Islet of Langerhans (tissue), 1 donor: ENCODE measurements around the gene APRT.
"Not testable (repeated sequence)": the region's sequence is repeated elsewhere in the genome, so short reads cannot be mapped to it uniquely, and the experiment has no call there.

Source experiments
- FAIRE-seq: peaks from one replicate; lab custom pipeline; 2011; peaks lifted over from hg19 to GRCh38; lab: Jason Lieb, UNC

Gene APRT

DNA sequence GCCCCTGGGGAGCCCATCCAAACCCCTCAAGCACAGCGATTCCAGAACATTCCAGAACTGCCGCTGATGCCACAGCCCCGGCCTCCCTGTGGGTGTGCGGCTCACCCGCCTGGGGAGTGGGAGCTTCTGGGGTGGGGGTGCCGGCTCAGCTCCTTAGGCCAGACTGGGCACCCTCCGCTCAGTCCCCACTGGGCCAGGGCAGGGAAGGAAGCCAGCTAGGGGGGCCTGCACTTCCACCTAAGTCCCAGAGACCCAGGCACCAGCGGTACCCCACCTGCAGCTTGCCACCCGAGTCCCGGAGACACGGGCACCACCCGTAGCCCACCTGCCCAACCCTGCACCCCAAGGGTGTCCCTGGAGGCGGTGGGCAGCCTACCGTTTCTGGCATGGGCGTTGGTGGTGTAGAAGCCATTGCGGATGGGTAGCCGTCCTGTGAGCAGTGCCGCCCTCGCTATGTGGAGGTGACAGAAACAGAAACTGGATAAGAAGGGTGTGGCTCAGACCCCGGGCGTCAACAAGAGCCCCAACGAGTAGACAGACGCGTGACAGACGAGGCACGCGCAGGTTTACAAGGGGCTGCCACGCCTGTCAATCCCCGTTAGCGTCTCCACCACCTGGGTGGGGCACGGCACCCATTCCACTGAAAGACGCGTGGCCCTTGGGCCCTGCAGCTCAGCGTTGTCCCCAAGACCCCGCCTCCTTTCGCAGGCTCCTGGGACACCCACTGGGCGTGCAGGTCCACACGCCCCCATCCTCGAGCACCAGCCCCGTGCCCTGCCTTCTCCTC, 30.0 kb upstream of the APRT start:
- no peak for FAIRE-seq

DNA sequence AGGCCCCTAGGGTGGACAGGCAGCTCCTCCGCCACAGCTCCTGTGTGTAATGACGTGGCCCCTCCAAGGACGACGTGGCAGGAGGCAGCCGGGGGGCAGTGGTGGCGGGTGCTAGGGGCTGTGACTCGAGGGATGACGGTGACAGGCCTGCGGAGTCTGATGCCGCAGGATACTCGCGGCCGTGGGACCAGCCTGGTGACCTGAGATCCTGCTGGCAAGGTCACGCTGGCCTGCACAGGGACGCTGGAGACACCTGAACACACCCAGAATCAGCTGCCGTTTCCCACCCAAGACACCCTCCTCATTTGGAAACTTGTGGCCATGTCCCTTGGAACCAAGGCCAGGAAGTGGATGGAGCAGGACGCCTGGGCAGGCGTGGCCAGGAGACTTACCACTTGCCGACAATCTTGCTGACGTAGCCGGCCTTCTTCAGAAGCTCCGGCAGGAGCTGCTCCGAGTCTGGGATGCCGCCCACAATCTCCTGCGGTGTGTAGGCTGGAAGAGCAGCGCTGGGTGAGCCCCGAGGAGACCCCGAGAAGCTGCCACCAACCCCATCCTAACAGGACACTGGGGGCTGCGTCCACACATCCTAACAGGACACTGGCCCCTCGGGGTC, 29.0 kb upstream of the APRT start:
- FAIRE-seq, result no peak

DNA sequence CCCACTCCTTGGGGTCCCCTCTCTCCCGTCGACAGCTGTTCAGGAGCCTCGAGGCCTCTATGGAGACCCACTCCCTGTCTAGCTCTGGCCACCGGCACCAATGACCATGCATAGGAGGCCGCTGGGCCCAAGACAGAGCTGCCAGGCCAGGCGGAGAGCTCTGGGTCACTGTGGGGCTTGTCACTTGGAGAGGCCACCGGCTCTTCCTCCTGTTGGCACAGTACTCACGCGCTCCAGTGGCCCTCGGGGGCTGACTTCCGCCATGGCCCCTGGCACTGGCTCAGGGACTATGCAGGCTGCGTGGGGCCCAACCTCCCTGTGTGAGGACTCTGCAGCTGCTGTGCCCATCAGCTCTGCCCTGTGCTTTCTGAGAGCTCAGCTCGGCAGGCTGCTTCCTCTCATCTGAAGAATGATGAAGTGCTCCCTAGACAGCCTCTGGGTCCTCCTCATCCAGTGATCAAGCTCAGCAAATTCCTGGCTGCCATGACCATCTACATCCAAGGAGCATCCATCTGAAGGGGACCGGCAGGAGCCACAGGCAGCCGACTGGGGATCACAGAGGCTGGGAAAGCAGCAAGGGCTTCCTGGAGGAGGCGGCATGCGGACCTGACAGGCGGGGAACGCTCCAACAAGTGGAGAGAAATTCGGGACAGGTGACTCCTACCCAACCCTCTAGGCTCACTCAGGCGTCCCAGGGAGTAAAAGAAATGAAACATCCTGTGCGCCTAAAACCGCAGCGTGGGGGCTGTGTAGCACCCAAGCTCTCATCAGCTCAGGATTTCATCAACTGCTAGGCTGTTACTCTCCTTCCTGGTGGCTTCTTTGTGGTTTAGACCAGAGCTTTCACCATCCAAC, 28.2 kb upstream of the APRT start:
- FAIRE-seq, result no peak

DNA sequence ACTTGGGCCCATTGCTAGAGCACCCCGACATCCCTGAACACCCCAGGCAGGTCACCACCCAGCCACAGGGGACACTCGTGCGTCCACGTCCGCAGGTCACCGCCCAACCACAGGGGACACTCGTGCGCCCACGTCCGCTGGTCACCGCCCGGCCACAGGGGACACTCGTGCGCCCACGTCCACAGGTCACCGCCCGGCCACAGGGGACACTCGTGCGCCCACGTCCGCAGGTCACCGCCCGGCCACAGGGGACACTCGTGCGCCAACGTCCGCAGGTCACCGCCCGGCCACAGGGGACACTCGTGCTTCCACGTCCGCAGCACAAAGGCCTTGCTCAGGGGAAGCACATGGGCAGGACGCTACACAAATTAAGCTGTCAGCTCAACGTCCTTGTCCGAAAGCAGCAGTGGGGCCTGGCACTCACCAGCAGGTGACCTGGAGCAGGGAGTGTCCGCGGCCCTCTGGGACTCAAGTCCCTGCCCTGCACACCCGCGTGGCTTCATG, 27.4 kb upstream of the APRT start:
- no peak for FAIRE-seq

DNA sequence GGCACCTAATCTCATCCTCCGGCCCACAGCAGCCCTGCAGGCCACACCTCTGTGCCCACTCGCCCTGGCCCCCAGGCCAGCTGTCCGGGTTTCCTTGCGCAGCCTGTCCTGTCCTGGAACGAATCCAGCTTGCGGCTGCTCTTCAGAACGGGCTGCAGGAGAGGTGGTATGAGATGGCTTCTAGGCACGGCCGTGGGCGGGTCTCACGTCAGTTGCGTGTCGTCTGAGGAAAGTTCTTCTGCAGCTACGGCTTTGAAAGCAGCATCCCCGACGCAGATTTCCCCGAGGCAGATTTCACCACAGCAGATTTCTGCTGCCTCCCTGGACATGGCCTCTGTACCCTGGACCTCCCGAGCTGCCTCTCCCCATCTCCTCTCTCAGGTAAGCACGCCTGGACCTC, 26.8 kb upstream of the APRT start:
- FAIRE-seq, result no peak

DNA sequence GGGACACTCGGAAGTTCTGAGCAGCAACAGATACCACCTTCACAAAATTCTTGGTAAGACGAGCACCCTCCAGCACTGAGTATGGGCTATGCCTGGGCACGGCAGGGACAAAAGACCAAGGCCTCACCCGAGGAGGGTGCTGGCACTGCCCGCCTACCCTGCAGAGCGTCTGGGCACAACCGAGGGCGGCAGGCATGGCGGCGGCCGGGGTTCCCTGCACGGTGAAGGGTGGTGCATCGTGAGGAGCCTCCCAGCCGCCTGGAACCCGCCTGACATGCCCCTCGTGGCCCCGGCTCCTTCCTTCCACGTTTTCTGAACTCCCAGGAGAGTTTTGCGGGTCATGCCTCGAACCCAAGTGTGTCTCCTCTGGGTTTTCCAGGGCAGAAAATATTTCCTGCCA, 26.1 kb upstream of the APRT start:
- no peak for FAIRE-seq

DNA sequence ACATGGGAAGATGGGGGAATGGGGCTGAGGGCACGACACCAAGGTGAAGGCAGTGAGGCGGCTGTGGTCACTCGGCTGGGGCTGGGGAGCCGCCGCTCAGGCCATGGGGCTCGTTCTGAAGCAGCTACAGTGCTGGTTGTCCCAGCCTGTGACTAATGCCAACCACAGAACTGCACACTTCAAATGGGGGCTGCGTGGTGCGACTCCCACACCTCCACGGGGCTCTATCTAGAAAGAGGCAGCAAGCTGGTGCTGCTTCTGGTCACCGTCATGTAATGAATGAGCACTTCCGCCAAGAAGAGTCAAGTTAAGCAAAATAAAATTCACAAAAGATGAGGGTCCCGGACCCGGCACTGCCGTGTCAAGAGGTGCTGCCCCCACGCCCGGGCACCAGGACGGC, 25.1 kb upstream of the APRT start:
- FAIRE-seq, result no peak

DNA sequence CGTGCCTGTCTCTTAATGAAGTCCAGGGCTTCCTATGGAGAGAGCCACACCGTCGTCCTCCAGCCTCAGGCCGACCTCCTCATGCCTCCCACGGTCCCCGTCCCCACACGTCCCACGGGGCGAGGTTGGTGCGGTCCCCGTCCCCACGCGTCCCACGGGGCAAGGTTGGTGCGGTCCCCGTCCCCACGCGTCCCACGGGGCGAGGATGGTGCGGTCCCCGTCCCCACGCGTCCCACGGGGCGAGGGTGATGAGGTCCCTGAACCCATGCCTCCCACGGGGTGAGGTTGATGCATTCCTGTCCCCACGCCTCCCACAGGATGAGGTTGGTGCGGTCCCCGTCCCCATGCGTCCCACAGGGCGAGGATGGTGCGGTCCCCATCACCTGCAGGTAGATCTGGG, 24.1 kb upstream of the APRT start:
- no peak for FAIRE-seq

DNA sequence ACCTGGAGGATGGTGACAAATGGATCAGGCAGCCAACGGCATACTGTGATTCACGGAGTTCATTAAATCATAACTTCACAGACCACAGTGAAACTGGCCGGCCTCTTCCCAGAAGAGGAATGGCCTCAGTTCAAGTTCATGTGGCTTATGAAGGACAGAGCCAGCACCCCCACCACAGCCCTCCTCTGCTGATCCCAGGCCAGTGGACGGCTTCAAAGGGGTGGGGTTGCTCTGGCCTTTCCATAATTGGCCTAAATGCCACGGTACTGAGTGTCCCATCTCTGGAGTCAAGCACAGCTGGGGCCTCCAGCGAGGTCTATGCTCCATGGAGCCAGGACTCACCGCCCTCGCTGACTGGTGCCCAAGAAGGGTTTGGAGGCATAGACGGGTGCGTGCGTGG, 23.7 kb upstream of the APRT start:
- no peak for FAIRE-seq

DNA sequence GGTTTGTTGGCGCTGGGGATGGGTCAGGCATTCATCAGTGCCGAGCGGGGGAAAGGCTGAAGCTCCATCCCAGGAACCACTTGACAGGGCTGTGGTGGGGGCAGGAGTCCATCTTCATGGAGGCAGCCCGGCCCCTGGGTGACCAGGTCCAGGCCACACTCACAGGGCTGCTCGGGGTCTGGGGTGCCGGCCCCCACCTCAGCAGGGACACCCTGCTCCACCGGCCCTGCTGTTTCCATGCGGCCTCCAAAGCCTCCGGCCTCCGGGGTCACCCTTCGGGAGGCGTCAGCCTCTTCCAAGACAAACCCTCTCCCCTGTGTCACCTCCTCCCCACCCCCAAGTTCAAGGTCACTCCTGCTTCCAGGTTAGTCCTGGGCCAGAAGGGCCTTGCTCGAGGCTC, 22.9 kb upstream of the APRT start:
- no peak for FAIRE-seq

DNA sequence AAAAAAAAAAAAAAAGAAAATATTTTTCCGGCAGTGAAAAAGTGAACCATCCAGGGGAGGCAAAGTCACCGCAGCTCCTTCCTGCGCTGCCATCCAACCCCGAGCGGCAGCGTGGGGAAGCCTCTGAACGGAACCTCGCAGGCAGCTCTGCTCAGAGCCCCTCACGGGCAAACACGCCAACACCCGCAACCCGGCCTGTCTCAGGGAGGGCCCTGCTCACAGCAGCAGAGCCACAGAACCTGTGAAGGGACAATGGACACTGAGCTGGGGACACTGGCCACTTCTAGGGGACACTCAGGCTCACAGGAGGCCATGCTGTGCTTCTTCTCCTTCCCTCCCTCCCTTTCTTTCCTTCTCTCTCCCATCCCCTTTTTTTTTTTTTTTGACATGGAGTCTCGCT, 21.4 kb upstream of the APRT start:
- no peak for FAIRE-seq

DNA sequence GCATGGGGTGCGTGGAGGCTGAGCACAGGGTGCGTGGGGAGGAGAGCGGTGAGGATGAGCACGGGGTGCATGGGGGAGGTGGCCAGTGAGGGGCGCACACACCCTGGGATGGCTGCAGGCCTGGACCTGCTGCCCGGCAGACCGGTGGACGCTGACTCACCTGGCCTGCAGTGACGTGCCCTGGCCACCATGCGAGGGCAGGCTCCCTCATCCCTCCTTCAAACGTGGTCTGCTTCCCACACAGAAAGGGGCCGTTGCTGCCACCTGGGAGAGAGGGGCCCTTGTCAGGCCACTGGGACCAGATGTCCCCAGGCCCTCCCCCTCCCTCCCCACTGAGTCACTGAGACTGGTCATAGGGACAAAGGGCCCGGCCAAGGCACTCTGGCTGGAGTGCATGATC, 20.1 kb upstream of the APRT start:
- FAIRE-seq, result no peak

DNA sequence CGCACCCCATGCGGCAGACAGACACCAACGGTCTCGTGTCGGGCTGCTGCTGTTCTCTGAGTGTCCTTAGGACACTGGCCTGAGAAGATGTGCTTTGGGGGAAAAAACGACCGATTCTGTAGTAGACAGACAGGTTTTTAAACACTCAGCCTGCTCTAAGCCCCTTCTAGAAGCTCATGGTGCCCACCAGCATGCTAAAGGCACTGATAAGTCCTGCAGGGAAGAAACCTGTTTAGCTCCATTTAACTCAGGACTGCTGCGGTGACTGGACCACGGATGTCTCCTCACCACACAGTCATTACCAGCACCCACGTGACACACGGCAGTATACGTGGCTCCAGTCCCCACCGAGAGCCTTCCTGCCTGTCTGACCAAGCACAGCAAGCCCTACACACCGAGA, 19.1 kb upstream of the APRT start:
- no peak for FAIRE-seq

DNA sequence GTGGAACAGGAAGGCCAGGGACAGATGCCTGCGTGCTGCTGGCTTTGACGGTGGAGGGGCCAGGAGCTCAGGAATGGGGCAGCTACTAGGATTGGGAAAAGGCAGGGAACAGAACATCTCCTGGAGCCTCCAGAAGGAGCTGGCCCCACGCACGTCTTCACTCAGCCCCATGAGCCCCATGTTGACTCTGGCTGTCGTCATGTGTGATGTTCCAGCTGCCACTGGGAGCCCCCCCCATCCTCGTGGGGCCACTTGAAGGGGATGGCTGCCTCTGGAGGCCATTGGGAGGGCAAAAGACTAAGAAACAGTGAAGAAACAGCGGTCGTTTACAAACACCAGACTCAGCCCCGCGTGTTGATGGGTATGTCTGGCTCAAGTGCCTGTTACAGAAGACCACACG, 18.5 kb upstream of the APRT start:
- no peak for FAIRE-seq

DNA sequence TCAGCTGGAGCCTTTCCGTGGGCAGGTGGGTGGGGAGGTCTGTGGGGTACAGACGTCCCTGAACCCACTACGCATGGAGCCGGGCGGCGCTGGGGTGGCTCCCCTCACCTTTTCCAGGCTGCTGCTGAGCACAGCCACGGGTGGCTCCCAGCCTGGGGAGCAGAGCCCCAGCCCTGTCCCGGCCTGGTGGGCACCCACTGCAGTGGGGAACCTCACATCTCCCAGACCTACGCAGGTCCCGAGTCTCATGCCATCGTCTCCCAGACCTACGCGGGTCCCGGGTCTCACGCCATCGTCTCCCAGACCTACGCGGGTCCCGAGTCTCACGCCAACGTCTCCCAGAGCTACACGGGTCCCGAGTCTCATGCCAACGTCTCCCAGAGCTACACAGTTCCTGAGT, 17.0 kb upstream of the APRT start:
- no peak for FAIRE-seq

DNA sequence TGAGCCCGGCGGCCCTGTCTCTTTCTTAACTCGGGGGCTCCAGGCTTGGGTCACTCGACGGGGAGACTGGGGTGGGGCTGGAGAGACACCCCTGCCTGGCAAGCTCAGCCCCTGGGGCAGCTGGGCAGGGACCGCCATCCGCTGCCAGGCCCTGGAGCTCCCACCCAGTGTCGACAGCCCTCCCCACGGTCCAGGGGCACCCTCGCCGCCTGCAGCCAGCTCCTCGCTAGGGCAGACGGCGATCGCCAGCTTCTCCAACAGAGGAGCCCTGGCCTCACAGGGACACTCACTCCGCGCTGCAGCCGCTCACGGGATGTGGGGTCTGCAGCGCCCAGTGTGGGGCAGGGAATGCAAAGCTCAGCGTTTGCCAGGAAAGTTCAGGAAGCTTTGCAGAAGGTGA, 16.0 kb upstream of the APRT start:
- FAIRE-seq, result no peak

DNA sequence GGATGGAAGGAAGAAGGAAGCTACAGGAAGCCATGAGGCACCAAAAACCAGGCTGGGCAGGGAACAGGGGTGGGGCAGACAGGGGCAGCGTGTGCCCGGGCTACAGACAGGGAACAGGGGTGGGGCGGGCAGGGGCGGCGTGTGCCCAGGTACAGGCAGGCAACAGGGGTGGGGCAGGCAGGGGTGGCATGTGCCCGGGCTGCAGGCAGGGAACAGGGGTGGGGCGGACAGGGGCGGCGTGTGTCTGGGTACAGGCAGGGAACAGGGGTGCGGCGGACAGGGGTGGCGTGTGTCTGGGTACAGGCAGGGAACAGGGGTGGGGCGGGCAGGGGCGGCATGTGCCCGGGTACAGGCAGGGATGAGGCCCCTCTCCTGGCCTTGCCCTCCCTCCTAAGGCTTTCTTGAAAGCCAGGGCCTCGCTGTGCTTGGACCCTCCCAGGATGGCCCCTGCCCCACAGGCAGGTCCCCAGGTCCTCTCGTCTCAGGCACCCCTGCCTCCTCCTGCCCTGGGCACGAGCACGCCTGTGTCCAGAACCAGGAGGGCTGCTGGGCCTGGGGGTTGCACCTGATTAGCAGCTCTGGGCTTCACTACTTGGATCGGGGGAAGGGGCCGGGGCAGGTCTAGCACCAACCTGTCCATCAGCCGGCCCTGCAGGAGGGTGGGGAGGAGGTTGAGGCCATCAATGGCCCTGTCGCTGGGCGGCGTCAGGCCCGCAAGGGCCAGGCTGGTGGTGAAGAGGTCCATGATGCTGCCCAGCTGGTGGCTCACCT, 14.5 kb upstream of the APRT start:
- FAIRE-seq, result no peak

DNA sequence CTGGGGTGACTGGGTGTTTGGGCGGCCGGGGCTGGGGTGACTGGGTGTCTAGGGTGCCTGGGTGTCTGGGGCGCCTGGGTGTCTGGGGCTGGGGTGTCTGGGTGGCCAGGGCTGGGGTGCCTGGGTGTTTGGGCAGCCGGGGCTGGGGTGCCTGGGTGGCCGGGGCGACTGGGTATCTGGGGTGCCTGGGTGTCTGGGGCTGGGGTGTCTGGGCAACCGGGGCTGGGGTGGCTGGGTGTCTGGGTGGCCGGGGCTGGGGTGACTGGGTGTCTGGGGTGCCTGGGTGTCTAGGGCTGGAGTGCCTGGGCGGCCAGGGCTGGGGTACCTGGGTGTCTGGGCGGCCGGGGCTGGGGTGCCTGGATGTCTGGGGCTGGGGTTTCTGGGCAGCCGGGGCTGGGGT, 13.4 kb upstream of the APRT start:
- no peak for FAIRE-seq

DNA sequence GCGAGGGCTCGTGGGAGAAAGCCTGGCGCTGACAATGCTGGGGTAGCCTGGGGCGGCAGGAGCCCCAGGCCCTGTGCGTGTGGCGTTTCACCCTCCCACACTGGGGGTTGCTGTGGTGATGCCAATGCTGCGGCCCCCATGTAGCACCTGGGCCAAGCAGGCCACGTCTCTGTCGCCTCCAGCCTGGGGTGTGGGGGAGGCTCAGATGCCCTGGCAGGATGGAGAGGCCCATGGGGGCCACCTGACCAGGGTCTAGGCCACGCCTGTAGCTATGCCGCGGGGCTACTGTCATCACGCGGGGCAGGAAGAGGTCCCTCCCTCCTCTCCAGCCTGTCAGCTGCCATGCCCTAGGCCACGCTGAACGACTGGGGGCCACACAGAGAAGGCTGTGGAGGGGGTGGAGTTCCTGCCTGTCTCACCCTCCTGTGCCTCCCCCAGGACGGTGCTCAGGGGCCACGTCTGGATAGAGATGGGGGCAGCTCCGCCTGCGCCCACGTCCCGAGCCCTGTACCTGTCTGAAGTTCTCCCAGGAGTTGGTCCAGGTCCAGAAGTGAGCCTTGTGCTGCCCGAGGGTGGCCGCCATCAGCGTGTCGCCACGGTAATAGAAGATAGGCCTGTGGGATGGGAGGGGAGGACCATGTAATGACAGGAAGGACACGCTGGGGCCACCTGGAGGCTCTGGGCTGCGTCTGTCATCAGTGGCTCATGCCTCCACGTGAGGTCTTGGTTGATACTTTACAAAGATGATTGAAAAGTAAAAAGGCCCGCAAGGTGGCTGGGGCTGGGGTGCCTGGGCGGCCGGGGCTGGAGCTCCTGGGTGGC, 12.7 kb upstream of the APRT start:
- no peak for FAIRE-seq

DNA sequence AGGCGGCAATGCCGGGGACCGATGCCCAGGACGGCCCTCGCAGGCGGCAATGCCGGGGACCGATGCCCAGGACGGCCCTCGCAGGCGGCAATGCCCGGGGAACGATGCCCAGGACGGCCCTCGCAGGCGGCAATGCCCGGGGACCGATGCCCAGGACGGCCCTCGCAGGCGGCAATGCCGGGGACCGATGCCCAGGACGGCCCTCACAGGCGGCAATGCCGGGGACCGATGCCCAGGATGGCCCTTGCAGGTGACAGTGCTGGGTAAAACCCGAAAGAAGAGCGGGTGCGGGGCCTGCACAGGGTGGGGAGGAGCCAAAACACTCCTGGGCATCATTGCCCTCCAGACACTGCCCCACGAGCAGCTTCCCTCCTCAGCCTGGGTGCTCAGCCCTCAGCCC, 11.9 kb upstream of the APRT start:
- FAIRE-seq, result not testable (repeated sequence)

DNA sequence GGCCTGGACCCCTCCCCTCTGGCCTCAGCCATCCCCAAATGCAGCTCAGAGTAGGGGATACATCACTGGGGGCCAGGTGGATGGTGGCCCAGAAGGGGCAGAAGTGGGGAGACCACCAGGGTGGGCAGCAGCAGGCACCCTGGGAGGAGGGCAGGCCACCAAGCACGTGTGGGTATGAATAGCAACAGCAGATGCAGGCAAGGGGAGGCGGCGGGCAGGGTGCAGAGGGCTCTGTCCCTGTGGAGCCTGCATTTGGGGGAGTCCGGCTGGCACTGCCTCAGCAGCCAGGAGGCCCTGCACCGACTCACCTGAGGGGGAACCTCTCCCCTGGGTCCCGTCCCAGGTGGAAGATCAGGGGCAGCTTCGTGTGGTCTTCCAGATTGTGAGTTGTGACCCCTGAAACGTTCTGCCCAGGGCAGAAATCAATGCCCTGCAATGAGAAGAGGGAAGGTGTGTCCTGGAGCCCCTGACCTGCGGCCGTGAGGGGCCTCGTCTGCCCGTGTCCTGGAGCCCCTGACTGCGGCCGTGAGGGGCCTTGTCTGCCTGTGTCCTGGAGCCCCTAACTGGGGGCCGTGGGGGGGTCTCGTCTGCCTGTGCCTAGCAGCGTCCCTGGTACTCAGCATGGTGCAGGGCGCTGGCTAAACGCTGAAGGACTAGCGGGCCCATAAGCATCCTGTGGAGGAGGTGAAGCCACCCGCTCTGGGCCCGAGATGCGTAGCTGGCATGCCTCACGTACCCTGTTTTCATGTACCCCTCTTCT, 10.7 kb upstream of the APRT start:
- FAIRE-seq, result no peak
